Parathyroid adenoma (tissue), 2 donors: Measurements from ENCODE around the gene KLHL21.
A peak's percentile ranks its signal among the peaks of the same experiment; 100 is the strongest.

Source experiments
- H2AFZ ChIP-seq: fragments of 300-600 bp; sonication (generic); one replicate; pipeline ENCODE4 v1.7.0; 2017; ENCODE audit warnings: antibody characterized with exemption, mild to moderate bottlenecking
- H3K27ac ChIP-seq: fragments of 300-600 bp; sonication (generic); one replicate; pipeline ENCODE4 v1.7.0; 2017
- H3K27me3 ChIP-seq: fragments of 300-600 bp; sonication (generic); one replicate; pipeline ENCODE4 v1.7.0; 2017; ENCODE audit warnings: low read length; ENCODE audit not compliant: control insufficient read depth, insufficient read depth
- H3K36me3 ChIP-seq: fragments of 300-600 bp; sonication (generic); one replicate; pipeline ENCODE4 v1.7.0; 2017; ENCODE audit warnings: low read length; ENCODE audit not compliant: control insufficient read depth, insufficient read depth
- H3K4me1 ChIP-seq: fragments of 300-600 bp; sonication (generic); one replicate; pipeline ENCODE4 v1.7.0; 2017; ENCODE audit warnings: control low read depth
- H3K4me2 ChIP-seq: fragments of 300-600 bp; sonication (generic); one replicate; pipeline ENCODE4 v1.7.0; 2017; ENCODE audit warnings: low read length
- H3K4me3 ChIP-seq: fragments of 300-600 bp; sonication (generic); one replicate; pipeline ENCODE4 v1.7.0; 2017; ENCODE audit warnings: low read depth, low read length
- H3K79me2 ChIP-seq: fragments of 300-600 bp; sonication (generic); one replicate; pipeline ENCODE4 v1.7.0; 2017; ENCODE audit warnings: control low read depth
- H3K9ac ChIP-seq: fragments of 300-600 bp; sonication (generic); one replicate; pipeline ENCODE4 v1.7.0; 2017; ENCODE audit warnings: mild to moderate bottlenecking
- H3K9me3 ChIP-seq: fragments of 300-600 bp; sonication (generic); one replicate; pipeline ENCODE4 v1.7.0; 2017; ENCODE audit warnings: low read length; ENCODE audit not compliant: control insufficient read depth
- CTCF ChIP-seq: fragments of 300-600 bp; sonication (generic); IDR thresholded peaks from one replicate; pipeline ENCODE4 v1.7.0; 2017; ENCODE audit warnings: antibody characterized with exemption, mild to moderate bottlenecking
- donor health status: primary hyperparathyroidism.

The KLHL21 gene

DNA sequence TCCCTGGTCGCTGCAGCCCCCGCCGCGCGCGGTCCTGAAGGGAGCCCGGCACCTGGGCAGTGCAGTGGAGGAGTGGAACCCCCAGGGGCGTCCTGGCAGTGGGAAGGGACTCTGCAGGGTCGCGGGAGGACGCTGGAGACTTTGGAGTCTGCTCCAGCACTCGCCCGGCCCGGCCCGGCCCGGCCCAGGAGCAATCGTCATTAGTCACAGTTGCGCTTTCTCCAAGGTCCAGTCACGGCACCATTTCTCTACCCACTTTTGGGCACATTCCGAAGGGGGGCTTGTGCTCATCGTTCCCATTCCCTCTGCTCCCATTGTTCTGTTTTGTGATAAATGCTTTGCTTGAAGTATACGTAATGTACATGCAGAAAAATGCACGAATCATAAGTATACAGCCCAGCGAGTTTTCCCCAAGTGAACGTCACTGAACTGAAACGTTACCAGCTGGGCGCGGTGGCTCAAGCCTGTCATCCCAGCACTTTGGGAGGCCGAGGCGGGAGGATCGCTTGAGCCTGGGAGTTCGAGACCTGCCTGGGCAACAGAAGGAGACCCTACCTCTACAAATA lies 23.0 kb upstream of the KLHL21 start:
- Histone ChIP-seq H3K4me2 (peak overlapping the region; percentile 84), H3K4me3 (peak overlapping the region; percentile 68), H3K27me3 (no peaks in the 10 kb centered on the region), H3K4me1 (peaks cover 22% of the 10 kb centered on the region), H3K79me2 (peaks cover 20% of the 10 kb centered on the region), H3K9me3 (no peaks in the 10 kb centered on the region), H3K9ac (no peak overlapping the region), H3K36me3 (no peaks in the 10 kb centered on the region), H2AFZ (peak overlapping the region; percentile 69), H3K27ac (peak overlapping the region; percentile 24)
- TF ChIP-seq CTCF = no peak

DNA sequence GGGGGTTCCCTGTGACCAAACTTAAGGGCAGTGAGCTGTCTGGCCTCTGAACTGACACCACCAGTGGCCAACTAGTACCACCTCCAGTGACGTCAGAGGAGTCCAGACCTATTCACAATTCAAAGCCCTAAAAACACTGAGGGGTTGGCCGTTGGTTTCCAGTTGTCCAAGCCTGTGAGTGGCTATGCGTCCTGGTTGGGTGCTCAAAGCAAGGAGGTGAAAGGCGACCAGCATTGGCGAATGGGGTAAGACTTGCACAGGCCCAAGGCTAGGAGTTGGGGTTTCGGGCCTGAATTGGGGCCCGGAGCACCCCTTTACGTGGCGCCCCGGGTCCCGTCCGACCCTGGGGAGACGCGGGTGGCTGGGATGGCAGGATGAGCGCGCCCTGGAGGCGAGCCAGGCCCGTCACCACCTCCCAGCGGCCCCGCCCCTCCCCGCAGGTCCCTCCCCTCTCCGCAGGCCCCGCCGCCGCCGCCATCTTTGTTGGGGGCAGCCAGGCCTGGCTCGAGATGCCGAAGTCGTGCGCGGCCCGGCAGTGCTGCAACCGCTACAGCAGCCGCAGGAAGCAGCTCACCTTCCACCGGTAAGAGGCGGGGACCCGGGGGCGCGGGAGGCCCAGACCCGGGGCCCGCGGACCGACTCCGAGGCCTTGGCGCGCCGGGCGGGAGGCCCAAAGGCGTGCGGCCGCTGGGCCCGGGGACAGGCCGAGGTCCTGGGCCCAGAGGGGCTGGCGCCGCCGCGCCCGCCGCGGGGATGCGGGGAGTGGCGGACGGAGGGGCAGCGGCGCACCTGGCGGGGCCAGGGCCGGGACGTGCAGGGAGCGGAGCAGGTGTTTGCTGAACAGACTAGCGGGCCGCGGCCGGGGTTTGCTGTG lies 22.3 kb upstream of the KLHL21 start, which contains the start of gene THAP3:
THAP3 (plus strand) TSS at position 159 of the 874 bp plus-strand sequence; CDS start at position 510, 351 bp downstream.
- no peak for TF ChIP-seq CTCF
- H3K4me3 ChIP-seq = peak within 1 kb of the TSS; percentile 68
- peak within 1 kb of the TSS; percentile 69 for H2AFZ ChIP-seq
- H3K27ac ChIP-seq = peak within 1 kb of the TSS; percentile 87
- peaks cover 22% of the 10 kb centered on the region for H3K4me1 ChIP-seq
- H3K79me2 ChIP-seq = peaks cover 20% of the 10 kb centered on the region
- H3K4me2 ChIP-seq = peak within 1 kb of the TSS; percentile 84
- H3K36me3 ChIP-seq = no peaks in the 10 kb centered on the region
- no peaks in the 10 kb centered on the region for H3K27me3 ChIP-seq
- no peaks in the 10 kb centered on the region for H3K9me3 ChIP-seq
- H3K9ac ChIP-seq = no peak within 1 kb of the TSS

- H3K9me3 ChIP-seq = no peaks in the 10 kb centered on the region
- H3K4me3 ChIP-seq = peak overlapping the region; percentile 58
- no peak overlapping the region for H2AFZ ChIP-seq
- no peak for TF ChIP-seq CTCF
- peaks cover 20% of the 10 kb centered on the region for H3K79me2 ChIP-seq
- no peaks in the 10 kb centered on the region for H3K27me3 ChIP-seq
- peaks cover 22% of the 10 kb centered on the region for H3K4me1 ChIP-seq
- peak overlapping the region; percentile 84 for H3K4me2 ChIP-seq
- H3K36me3 ChIP-seq = no peaks in the 10 kb centered on the region
- no peak overlapping the region for H3K9ac ChIP-seq
- peak overlapping the region; percentile 87 for H3K27ac ChIP-seq
Observed at GRCh38 chr1:6623269-6623965, 20.7 kb upstream of the KLHL21 start.

- H3K79me2 ChIP-seq = peaks cover 15% of the 10 kb centered on the region
- H2AFZ ChIP-seq = no peak overlapping the region
- no peak overlapping the region for H3K9ac ChIP-seq
- H3K27ac ChIP-seq = peak overlapping the region; percentile 87
- no peaks in the 10 kb centered on the region for H3K9me3 ChIP-seq
- H3K27me3 ChIP-seq = no peaks in the 10 kb centered on the region
- no peaks in the 10 kb centered on the region for H3K36me3 ChIP-seq
- peak overlapping the region; percentile 58 for H3K4me3 ChIP-seq
- H3K4me1 ChIP-seq = peaks cover 22% of the 10 kb centered on the region
- no peak for TF ChIP-seq CTCF
- H3K4me2 ChIP-seq = peak overlapping the region; percentile 84
Observed at GRCh38 chr1:6622396-6623152, 19.9 kb upstream of the KLHL21 start.
